Measurements from ENCODE around the gene POLDIP3.

Gene POLDIP3

DNA sequence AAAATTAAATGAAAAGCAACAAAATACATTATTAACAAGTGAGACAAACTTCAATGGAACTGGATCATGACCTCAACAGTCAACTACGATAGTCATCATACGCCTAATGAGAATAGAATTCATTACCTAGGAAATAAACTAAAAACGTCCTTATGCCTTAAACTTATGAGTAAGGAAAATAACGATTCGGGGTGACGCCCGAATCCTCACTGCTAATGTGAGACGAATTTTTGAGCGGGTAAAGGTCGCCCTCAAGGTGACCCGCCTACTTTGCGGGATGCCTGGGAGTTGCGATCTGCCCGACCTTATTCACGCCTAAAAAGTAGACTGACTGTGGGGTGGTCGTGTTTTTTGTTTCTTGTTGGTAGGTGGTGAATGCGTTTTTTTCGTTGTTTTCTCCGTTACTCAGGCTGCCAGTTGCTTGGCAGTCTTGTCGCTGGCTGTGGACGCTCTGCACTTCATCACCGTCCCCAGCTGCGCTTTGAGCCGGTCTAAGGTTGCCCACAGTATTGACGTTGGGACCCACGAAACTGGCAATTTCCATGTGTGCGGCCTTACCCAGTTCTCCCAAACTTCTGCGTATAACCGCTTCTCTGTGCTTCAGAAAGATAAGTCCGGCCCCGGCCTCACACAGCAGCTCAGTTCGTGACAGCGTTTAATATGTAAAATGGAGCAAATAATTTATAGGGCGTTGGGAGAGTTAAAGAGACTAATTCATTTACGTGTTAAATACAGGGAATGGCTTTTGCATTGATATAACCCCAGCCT, 593 bp upstream of the POLDIP3 start (continued):
- TF ChIP-seq, protein P1, sequence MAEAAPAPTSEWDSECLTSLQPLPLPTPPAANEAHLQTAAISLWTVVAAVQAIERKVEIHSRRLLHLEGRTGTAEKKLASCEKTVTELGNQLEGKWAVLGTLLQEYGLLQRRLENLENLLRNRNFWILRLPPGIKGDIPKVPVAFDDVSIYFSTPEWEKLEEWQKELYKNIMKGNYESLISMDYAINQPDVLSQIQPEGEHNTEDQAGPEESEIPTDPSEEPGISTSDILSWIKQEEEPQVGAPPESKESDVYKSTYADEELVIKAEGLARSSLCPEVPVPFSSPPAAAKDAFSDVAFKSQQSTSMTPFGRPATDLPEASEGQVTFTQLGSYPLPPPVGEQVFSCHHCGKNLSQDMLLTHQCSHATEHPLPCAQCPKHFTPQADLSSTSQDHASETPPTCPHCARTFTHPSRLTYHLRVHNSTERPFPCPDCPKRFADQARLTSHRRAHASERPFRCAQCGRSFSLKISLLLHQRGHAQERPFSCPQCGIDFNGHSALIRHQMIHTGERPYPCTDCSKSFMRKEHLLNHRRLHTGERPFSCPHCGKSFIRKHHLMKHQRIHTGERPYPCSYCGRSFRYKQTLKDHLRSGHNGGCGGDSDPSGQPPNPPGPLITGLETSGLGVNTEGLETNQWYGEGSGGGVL (tag by site-specific recombination; IDR thresholded peaks at IDR 0.05) = 0 out of 2 replicates have a peak, but pooled peaks have one; percentile 20
- TF ChIP-seq, protein P2, sequence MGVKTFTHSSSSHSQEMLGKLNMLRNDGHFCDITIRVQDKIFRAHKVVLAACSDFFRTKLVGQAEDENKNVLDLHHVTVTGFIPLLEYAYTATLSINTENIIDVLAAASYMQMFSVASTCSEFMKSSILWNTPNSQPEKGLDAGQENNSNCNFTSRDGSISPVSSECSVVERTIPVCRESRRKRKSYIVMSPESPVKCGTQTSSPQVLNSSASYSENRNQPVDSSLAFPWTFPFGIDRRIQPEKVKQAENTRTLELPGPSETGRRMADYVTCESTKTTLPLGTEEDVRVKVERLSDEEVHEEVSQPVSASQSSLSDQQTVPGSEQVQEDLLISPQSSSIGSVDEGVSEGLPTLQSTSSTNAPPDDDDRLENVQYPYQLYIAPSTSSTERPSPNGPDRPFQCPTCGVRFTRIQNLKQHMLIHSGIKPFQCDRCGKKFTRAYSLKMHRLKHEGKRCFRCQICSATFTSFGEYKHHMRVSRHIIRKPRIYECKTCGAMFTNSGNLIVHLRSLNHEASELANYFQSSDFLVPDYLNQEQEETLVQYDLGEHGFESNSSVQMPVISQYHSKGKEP (tag by site-specific recombination; IDR thresholded peaks at IDR 0.05) = no peak
- peak; percentile 61 for TF ChIP-seq ZBTB17 (tag by site-specific recombination; IDR thresholded peaks at IDR 0.05)
- TF ChIP-seq, protein P3, sequence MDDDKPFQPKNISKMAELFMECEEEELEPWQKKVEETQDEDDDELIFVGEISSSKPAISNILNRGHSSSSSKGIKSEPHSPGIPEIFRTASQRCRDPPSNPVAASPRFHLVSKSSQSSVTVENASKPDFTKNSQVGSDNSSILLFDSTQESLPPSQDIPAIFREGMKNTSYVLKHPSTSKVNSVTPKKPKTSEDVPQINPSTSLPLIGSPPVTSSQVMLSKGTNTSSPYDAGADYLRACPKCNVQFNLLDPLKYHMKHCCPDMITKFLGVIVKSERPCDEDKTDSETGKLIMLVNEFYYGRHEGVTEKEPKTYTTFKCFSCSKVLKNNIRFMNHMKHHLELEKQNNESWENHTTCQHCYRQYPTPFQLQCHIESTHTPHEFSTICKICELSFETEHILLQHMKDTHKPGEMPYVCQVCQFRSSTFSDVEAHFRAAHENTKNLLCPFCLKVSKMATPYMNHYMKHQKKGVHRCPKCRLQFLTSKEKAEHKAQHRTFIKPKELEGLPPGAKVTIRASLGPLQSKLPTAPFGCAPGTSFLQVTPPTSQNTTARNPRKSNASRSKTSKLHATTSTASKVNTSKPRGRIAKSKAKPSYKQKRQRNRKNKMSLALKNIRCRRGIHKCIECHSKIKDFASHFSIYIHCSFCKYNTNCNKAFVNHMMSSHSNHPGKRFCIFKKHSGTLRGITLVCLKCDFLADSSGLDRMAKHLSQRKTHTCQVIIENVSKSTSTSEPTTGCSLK (tag by site-specific recombination; IDR thresholded peaks at IDR 0.05) = no peak
- peak; percentile 89 for TF ChIP-seq ZSCAN30 (tag by site-specific recombination; IDR thresholded peaks at IDR 0.05)
- TF ChIP-seq, protein P4, sequence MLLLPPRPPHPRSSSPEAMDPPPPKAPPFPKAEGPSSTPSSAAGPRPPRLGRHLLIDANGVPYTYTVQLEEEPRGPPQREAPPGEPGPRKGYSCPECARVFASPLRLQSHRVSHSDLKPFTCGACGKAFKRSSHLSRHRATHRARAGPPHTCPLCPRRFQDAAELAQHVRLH (tag by site-specific recombination; IDR thresholded peaks at IDR 0.05) = peak; percentile 5; the same call in 1 of the 2 replicates
- TF ChIP-seq SP2 (tag by site-specific recombination; IDR thresholded peaks at IDR 0.05) = no peak
- TF ChIP-seq ZNF623 (tag by site-specific recombination; IDR thresholded peaks at IDR 0.05) = no peak
- no peak for TF ChIP-seq ZNF707 (tag by site-specific recombination; IDR thresholded peaks at IDR 0.05)
- no peak for TF ChIP-seq ZFP41 (tag by site-specific recombination; IDR thresholded peaks at IDR 0.05; ENCODE audit: borderline replicate concordance)
- no peak for TF ChIP-seq ZNF175 (tag by site-specific recombination; IDR thresholded peaks at IDR 0.05)
- TF ChIP-seq, protein P5, sequence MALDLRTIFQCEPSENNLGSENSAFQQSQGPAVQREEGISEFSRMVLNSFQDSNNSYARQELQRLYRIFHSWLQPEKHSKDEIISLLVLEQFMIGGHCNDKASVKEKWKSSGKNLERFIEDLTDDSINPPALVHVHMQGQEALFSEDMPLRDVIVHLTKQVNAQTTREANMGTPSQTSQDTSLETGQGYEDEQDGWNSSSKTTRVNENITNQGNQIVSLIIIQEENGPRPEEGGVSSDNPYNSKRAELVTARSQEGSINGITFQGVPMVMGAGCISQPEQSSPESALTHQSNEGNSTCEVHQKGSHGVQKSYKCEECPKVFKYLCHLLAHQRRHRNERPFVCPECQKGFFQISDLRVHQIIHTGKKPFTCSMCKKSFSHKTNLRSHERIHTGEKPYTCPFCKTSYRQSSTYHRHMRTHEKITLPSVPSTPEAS (tag by site-specific recombination; IDR thresholded peaks at IDR 0.05) = no peak
- no peak for TF ChIP-seq ZNF571 (tag by site-specific recombination; IDR thresholded peaks at IDR 0.05)
- TF ChIP-seq PATZ1 (tag by site-specific recombination; IDR thresholded peaks at IDR 0.05) = peak; percentile 58
- TF ChIP-seq ZIC2 (tag by site-specific recombination; IDR thresholded peaks at IDR 0.05) = peak; percentile 55
- TF ChIP-seq PBX3 (CRISPR knock-in tag; IDR thresholded peaks at IDR 0.05) = no peak
- no peak for TF ChIP-seq ZNF626 (tag by site-specific recombination; IDR thresholded peaks at IDR 0.05)
- TF ChIP-seq HOXD13 (CRISPR knock-in tag; IDR thresholded peaks at IDR 0.05; ENCODE audit: borderline replicate concordance) = peak; percentile 63; the same call in 1 of the 2 replicates
- no peak for TF ChIP-seq OSR2 (tag by site-specific recombination; IDR thresholded peaks at IDR 0.05)
- no peak for TF ChIP-seq ZNF140 (tag by site-specific recombination; IDR thresholded peaks at IDR 0.05)
- TF ChIP-seq ZNF341 (tag by site-specific recombination; IDR thresholded peaks at IDR 0.05; ENCODE audit: low read depth) = 0 out of 2 replicates have a peak, but pooled peaks have one; percentile 8
- TF ChIP-seq ZBTB48 (tag by site-specific recombination; IDR thresholded peaks at IDR 0.05) = peak; percentile 99
- TF ChIP-seq TCF7L2 (IDR thresholded peaks at IDR 0.05; ENCODE audit: borderline replicate concordance, low read depth, low read length) = no peak
- TF ChIP-seq, protein P6, sequence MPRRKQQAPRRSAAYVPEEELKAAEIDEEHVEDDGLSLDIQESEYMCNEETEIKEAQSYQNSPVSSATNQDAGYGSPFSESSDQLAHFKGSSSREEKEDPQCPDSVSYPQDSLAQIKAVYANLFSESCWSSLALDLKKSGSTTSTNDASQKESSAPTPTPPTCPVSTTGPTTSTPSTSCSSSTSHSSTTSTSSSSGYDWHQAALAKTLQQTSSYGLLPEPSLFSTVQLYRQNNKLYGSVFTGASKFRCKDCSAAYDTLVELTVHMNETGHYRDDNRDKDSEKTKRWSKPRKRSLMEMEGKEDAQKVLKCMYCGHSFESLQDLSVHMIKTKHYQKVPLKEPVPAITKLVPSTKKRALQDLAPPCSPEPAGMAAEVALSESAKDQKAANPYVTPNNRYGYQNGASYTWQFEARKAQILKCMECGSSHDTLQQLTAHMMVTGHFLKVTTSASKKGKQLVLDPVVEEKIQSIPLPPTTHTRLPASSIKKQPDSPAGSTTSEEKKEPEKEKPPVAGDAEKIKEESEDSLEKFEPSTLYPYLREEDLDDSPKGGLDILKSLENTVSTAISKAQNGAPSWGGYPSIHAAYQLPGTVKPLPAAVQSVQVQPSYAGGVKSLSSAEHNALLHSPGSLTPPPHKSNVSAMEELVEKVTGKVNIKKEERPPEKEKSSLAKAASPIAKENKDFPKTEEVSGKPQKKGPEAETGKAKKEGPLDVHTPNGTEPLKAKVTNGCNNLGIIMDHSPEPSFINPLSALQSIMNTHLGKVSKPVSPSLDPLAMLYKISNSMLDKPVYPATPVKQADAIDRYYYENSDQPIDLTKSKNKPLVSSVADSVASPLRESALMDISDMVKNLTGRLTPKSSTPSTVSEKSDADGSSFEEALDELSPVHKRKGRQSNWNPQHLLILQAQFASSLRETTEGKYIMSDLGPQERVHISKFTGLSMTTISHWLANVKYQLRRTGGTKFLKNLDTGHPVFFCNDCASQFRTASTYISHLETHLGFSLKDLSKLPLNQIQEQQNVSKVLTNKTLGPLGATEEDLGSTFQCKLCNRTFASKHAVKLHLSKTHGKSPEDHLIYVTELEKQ (tag by site-specific recombination; IDR thresholded peaks at IDR 0.05; ENCODE audit: borderline replicate concordance) = peak; percentile 52; the same call in 1 of the 2 replicates

Measured in HEK293 (cell line).